HG03558 (cell line): Measurements from ENCODE around the gene ERMP1.
A peak's percentile ranks its signal among the peaks of the same experiment; 100 is the strongest.
"Not testable (repeated sequence)": the region's sequence is repeated elsewhere in the genome, so short reads cannot be mapped to it uniquely, and the experiment has no call there.

Experiments
- ATAC-seq: cut with Tn5 transposase; IDR thresholded peaks from one replicate; pipeline ENCODE4 v1.9.1; 2021; ENCODE audit warnings: moderate number of reproducible peaks; ENCODE audit not compliant: unreplicated experiment; ENCODE audit errors: extremely low read depth

The ERMP1 gene

DNA sequence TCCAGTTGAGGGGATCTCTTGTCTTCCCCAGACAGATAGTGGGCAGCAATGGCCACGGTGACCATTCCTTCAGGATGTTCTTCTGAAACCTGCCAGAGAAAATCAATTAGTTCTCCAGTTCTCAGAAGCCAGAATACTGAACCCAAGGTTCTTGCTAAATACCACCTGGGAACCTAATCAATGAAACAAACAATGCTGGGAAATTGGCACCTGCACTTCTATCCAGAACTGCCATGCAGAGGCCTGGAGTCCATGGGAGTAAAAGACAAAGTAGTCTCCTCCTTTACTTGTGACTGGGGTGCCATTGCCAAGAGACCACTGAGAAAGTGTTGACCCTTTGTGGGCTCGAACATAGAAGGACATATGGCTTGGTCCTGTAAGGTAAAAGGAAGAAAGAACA lies 45.7 kb downstream of the ERMP1 start:
- no peak for ATAC-seq

DNA sequence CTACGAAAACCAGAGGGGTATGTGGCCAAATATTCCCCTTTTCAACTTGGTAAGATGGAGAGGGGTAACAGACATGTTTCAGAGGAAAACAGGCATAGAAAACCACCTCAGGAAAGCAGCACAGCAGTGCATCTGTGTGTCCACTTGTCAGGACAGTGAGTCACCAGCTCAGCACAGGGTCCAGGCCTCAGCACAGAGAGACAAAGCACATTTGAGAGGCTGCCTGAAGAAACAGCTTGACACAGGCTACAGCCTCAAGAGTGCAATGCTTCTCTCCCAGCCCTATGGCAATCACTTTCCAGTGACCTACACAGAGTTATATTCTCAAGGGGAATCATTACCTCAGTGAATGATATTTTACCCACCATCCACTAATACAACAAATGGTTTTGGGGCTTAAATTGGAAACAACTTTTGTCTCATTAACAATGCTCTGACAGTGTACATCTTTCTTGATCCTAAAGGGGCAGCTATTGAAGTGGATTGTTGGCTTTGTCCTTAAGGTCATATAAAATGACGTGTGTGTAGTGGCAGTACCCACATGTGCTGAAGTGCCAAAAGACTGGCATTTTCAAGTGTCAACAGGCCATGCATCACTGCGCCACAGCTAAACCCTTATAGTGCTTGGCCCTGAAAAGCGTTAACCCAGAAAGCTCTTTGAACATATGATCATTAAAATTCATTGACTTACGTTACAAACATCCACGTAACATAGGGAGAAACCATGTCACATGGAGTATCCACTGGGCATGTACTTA lies 46.4 kb downstream of the ERMP1 start:
- ATAC-seq, result no peak

DNA sequence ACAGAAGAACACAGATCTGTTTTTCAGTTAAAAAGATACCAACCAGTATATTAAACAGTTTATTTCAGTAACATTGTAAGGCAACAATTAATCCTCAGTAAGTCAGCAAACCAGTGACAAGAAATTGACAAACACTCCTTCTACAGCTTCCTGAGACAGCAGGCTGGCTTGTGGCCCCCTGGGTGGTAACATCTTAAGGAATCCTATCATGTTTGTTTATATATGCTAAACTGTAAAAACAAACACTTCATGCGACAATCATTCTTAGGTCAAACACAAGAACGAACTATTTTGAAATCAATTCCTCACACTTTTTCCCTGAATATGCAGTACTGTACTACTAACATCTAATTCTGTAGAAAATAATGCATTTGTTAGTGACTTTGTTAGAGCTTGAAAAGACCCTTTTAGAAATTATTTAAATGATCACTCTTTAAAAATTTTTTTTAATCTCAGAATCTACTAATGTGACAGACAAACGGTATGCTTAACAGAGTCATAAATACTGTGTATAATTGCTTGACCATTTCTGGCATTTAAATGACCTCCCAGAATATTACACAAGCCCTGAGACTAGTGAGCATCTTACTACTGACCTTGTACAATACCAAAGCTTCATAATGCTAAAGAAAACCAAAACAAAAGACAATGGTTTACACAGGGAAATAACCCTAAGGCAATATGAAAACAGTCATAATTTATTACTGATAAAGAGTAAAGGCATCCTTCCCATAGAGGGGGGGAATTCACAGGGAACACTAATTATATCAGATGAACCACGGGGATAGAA lies 48.2 kb downstream of the ERMP1 start:
- ATAC-seq, result no peak

DNA sequence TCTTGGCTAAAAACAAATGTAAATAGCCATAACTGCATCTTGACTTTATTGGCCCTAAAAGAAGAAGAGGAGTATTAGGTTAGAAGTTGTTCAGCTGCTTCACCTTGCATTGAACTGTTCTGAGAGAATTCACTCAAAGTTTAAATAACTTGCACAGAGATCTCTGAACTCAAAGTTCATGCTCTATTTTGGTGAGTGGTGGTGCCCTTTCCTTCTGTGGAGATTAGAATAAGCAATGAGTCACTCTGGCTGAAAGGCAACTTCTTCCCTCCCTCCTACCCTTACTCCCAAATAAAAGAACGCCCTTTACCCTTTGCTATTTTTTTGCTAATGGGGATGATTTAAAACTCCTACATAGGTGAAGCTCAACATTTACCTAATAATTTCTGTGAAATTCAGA lies 48.9 kb downstream of the ERMP1 start:
- no peak for ATAC-seq

DNA sequence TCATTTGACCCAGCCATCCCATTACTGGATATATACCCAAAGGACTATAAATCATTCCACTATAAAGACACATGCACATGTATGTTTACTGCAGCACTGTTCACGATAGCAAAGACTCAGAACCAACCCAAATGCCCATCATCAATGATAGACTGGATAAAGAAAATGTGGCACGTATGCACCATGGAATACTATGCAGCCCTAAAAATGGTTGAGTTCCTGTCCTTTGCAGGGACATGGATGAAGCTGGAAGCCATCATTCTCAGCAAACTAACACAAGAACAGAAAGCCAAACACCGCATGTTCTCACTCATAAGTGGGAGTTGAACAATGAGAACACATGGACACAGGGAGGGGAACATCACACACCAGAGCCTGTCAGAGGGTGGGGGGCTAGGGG lies 49.5 kb downstream of the ERMP1 start:
- not testable (repeated sequence) for ATAC-seq

DNA sequence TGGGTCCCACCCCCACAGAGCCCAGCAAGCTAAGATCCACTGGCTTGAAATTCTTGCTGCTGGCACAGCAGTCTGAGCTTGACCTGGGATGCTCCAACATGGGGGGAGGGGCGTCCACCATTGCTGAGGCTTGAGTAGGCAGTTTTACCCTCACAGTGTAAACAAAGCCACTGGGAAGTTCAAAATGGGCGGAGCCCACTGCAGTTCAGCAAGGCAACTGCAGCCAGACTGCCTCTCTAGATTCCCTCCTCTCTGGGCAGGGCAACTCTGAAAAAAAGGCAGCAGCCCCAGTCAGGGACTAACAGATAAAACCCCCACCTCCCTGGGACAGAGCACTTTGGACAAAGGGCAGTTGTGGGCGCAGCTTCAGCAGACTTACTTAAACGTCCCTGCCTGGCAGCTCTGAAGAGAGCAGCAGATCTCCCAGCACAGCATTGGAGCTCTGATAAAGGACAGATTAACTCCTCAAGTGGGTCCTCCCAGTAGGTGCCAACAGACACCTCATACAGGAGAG lies 53.2 kb downstream of the ERMP1 start:
- not testable (repeated sequence) for ATAC-seq

DNA sequence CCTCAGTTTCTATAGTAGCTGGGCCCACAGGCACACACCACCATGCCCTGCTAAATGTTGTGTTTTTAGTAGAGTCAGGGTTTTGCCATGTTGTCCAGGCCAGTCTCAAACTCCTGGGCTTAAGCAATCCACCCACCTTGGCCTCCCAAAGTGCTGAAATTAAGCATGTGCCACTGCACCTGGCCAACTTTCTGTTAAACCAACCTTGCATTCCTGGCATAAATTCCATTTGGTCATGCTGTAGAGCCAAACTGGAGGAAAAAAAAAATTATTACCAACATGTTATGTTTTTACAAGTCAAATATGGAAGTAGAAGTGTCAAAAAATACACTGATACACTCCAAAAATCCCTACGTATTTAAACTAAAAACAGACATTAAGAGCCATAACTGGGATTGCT lies 54.1 kb downstream of the ERMP1 start:
- no peak for ATAC-seq

DNA sequence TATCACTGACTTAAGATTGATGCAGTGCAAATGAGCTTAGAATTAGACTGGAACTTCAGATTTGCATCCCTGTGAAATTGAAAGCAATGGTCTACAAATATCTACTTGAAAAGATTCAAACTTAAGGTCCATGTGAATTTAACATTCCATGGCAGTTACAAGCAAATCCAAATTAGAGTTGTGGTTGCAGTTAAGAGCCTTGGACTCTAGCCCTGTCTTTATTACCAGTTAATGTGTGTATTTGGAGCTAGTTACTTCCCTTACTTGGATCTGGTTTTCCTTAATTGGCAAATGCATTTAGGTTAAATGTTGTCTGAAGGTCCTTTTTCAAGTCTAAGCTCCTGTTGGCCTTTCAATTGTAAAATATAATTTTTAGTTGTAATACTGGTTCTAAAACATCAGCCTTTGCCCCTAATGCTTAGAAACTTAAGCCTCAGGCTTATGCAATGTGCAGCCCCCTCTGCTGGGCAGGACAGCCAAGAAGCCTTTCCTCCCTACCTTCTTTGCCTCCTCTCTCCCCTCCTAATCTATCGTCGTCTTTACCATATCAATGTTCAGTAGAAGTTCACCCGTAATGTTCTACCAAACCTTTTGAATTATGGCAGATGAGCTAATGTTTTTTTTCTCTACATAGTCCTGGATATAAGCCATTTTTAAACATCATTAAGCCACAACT lies 59.5 kb downstream of the ERMP1 start:
- ATAC-seq, result no peak

DNA sequence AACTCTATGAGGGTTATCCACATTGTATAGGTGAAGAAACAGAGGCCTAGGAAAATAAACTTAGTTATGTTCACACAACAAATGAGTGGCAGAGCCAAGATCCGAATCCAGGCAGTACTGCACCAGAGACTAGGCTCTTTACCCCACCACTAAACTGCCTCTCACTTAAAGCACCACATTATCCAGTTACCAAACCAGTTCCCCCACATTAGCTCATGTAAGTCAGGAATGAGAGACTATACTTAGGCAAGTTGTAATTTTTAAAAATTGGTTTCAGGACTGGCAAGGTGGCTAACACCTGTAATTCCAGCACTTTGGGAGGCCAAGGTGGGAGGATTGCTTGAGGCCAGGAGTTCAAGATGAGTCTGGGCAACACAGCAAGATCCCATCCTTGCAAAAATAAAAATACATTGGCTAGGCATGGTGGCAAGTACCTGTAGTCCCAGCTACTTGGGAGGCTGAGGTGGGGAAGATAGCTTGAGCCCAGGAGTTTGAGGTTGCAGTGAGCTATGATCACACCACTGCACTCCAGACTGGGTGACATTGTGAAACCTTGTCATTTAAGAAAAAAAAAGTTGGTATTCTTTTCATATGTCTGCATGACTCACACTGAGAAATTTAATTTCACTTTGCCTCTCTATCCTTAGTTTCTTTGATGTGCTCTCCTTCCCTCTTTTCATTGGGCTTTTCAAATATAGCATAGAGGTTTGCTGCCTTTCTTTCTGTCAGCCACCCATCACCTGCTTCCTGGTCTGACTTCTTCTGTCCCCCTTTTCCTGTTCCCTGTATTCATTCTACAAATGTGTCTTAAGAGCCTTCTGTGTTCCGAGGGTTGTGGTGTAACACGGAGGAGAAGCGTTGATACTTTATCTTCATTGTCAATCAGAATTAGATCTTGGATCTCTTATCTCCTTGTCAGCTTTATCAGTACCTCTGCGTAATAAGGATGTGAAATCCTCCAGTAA lies 64.7 kb downstream of the ERMP1 start:
- peak; percentile 37 for ATAC-seq

DNA sequence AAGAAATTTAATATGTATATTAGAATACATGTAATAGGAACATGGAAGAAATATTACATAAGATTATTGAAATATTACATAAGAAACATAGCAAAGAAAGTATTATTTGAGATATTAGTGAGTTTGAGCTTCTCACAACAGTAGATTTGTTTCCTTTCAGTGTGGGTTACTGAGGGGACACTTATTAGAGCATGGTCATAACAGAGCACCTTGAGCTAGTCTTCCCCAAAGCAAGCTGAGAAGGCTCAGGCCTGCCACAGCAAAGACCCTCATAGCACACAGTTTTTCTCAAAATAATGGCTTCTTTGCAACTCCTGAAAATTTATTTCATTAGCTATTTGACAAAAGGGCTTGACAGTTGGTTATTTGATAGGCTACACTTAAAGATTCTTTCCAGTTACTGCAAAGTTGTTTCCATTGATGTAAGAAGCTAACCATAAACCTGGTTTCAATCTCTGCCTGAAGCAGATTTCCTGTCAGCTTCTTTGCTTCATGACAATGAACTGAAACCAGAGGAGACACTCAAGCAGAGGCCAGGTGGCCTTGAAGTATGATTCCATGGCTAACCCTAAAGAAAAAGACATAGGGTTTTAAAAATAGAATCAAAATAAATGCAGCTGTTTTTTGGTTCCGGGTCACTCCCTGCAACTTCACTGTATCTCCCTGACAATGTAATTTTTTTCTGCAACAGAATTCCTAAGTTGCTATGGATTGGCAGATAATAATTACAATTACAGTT lies 68.6 kb downstream of the ERMP1 start:
- ATAC-seq, result peak; percentile 80

DNA sequence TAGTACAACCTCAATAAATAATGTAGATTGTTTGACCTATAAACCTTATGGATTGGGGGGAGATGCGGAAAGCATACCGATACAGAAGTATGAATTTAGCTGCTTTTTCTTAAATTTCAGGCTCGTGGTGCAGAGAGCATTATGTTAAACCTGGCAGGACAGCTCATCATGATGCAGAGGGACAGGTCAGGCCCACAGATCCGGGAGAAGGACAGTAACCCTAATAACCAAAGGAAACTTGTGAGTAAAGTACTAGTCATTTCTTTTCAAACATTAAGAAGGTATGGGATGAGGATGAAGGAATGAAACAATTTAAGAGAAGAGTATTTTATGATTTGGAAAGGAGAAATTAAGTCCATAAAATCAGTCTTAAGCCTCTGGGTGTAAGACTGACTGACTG lies 70.5 kb downstream of the ERMP1 start:
- ATAC-seq, result no peak

DNA sequence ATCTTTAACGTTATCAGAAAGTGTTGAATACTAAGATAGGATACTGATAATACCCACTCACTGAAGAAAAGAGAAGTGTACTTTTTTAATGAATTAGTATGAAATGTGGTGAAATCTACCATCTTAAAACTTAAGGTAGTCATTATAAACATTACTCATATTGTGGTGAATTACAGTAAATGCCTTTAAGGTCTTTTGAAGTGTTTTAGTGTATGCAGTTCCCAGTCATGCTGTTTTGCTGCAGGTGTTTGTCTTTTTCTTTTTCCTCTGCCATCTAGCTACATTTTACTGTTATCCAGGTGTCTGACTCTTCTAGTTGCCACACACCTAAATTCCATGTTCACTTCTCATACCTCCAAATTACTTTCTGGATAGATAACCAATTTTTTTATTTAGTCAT lies 72.6 kb downstream of the ERMP1 start:
- no peak for ATAC-seq

DNA sequence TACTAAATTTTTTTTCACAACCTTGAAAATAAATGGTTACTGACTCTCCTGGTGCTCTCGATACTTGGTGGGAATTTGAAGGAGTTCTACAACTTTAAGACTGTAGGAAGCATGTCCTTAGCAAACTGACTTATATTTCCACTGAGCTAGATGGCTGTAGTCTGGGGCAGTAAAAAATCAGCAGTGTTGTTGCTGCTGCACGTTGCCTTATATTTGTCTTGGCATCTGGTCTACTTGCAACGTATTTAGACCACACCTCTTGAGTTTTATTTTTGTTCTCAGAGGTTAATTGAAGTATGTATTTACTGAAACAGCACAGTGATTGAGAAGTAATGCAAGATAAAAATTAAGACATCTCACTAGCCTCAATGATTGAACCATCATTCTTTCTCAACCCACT lies 76.3 kb downstream of the ERMP1 start:
- ATAC-seq, result no peak

DNA sequence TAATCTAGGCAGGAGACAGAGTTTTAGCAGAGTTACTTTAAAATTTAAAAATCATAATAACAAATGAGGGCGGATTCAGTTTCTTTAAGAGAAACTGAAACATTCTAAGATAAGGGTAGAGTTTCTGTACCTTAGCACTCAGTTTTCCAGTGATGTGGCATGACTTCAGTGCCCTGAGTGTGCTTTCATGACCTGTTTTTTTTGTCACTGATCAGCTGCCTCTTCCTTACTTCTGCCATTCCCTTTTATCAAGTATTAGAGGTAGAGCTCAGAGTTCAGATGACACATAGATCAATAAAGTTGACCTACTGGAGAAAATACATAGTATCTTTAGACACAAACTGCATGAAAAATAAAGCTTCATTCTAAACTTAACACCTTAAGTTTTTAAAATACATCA lies 82.3 kb downstream of the ERMP1 start:
- no peak for ATAC-seq

DNA sequence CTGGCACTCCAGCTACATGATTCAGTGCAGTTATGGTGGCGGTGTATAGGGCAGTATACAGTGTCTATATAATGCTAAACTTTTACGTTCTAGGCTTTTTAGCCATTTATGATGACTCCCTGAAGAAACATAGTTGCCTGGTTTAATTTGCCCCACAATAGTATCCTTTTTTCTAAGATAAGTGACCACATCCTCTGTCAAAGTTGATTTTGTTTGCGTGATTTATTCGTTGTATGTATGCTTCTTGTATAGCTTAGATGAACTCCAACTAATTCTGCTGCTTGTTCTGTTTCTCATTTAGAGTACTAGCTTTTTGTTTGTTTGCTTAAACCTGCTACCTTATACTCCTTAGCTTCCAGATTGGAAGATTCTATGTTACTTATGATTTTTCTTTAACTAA lies 83.6 kb downstream of the ERMP1 start:
- no peak for ATAC-seq

DNA sequence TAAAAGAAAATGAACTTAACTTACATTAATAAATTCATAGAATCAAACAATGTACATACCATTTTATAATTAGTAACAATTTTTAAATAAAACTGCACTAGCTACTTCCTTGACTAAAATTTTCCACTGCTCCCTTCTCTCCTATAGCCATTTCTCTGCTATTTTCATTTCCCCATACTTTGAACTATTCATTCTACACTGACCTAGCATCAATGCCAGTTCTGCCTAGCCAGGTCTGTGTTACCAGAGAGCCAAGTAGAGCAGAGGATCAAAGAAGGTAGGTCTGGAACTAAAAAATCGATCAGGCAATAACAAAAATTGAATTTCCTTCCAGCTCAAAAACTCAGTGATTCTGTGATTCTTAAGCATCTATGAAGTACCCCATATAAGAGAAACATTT lies 84.5 kb downstream of the ERMP1 start:
- no peak for ATAC-seq

DNA sequence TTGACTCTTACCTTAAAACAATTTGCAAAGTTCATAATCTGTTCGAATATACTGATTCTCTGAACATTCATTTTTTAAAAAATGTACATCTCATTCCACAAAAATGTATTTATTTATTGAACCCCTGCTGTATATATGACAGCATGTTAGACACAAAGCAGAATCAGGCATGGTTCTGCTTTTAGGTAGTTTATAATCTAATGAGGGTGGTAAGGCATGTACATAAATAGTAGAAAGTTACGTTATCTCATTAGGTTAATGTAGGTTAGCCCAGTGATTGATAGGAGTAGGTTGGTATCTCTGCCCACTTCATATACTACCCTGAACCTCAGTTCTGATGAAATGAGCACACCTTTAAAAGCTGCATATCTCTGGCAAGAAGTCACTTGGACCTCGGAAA lies 89.8 kb downstream of the ERMP1 start:
- no peak for ATAC-seq

DNA sequence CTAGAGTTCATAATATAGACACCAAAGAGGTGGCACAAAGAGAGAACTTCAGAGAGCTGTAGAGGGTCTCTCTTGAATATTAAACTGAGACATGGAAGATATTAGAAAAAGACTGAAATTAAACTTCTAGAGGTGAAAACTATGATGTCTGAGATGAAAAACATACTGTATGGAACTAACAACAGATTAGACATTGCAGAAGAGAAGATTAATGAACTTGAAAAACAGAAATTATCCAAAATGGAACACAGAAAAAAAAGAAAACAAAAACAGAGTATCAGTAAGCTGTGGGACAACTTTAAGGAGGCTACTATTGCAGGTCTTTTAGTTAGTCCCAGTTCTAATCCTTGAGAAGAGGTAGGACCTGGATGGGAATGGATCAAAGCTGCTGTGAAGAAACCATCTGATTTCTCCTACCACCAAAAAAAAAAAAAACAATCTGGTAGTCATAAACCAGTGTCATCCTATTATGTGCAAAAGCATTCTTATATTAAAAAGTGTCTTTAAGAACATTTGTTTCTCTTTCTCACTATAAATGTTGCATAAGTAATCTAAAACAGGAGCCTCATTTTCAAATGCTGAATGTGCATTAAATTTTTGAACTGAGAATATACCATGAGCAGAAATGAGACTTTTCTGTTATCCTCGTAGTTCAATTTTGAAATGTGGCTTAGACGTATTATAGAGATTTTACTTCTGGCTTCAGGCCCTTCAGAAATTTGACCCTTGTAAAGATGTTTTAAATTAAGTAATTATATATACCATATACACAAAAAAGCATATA lies 96.2 kb downstream of the ERMP1 start:
- no peak for ATAC-seq

DNA sequence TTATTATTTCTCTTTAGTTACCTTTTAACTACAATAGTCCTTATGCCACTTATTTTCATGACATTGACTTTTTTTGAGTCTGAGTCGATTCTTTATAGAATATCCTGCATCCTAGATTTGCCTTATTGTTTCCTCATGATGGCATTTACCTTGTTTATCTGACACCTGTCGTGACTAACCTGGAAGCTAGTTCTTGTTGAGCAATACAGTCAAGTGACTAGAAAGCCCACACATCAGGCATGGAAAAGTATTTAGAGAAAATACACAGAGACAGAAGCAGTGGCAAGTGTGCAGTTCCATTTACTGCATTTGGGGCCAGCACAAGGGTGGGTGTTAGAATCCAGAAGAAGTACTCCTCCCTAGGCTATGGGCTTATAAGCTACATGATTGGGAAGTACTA lies 97.8 kb downstream of the ERMP1 start:
- ATAC-seq, result no peak
